Common myeloid progenitor, CD34-positive (primary cell): ENCODE measurements around the gene NAB2.

ENCODE experiments used
- CTCF ChIA-PET: fragments of 350-600 bp; sonication (Branson Sonifier 250); formaldehyde crosslinking; loops from one replicate; lab custom pipeline; 2021; ENCODE audit warnings: antibody characterized with exemption; lab: Charles Lee
- POLR2A ChIA-PET: fragments of 350-600 bp; sonication (Branson Sonifier 250); formaldehyde crosslinking; loops from one replicate; lab custom pipeline; 2021; ENCODE audit warnings: antibody characterized with exemption; lab: Charles Lee
- DNase-seq, 3 donors: peaks; one replicate each; pipeline versions ENCODE4 v3.0.0 to v3.0.0-alpha.2; 2013
- H3K27ac ChIP-seq, 2 experiments: 1 replicate in 1 of 2; 2 replicates in 1 of 2; pipeline ENCODE4 v1.7.0; 2013; ENCODE audit warnings: inconsistent platforms in 2 of 2, low read length in 2 of 2, mild to moderate bottlenecking in 2 of 2, low read depth in 1 of 2, moderate library complexity in 1 of 2; ENCODE audit not compliant: severe bottlenecking in 2 of 2, insufficient read depth in 1 of 2, poor library complexity in 1 of 2
- H3K27me3 ChIP-seq, 5 experiments: replicated peaks in 2 of 5; 1 replicate in 3 of 5; 2 replicates in 2 of 5; pipeline versions ENCODE4 v1.6.1 to v1.7.0; 2013; ENCODE audit warnings: low read length in 4 of 5, mild to moderate bottlenecking in 2 of 5, moderate library complexity in 2 of 5, inconsistent platforms in 1 of 5; ENCODE audit not compliant: insufficient read depth in 5 of 5, control insufficient read depth in 4 of 5
- H3K36me3 ChIP-seq, 4 experiments: 1 replicate in 2 of 4; 2 replicates in 2 of 4; pipeline versions ENCODE4 v1.6.1 to v1.7.0; 2013; ENCODE audit warnings: low read length in 3 of 4, control low read depth in 1 of 4, mild to moderate bottlenecking in 1 of 4; ENCODE audit not compliant: control insufficient read depth in 4 of 4, insufficient read depth in 4 of 4
- H3K4me1 ChIP-seq, 4 experiments: 1 replicate in 3 of 4; 2 replicates in 1 of 4; pipeline versions ENCODE4 v1.6.1 to v1.7.1; 2013; ENCODE audit warnings: low read length in 3 of 4, mild to moderate bottlenecking in 3 of 4, control low read depth in 1 of 4, inconsistent platforms in 1 of 4, moderate library complexity in 1 of 4; ENCODE audit not compliant: control insufficient read depth in 4 of 4, insufficient read depth in 4 of 4; ENCODE audit errors: control extremely low read depth in 1 of 4
- H3K4me3 ChIP-seq, 7 experiments: 1 replicate in 4 of 7; 2 replicates in 3 of 7; pipeline versions ENCODE4 v1.5.1 to v1.7.0; 2013; ENCODE audit warnings: mild to moderate bottlenecking in 7 of 7, low read length in 6 of 7, moderate library complexity in 6 of 7, inconsistent platforms in 2 of 7, low read depth in 2 of 7, control low read depth in 1 of 7; ENCODE audit not compliant: insufficient read depth in 4 of 7, control insufficient read depth in 1 of 7; ENCODE audit errors: extremely low read depth in 1 of 7
- H3K9me3 ChIP-seq, 5 experiments: 1 replicate in 4 of 5; 2 replicates in 1 of 5; pipeline versions ENCODE4 v1.6.1 to v1.7.1; 2013; ENCODE audit warnings: low read length in 4 of 5, mild to moderate bottlenecking in 2 of 5, inconsistent platforms in 1 of 5, low read depth in 1 of 5, moderate library complexity in 1 of 5; ENCODE audit not compliant: control insufficient read depth in 4 of 5, insufficient read depth in 2 of 5; ENCODE audit errors: control extremely low read depth in 1 of 5
- WGBS: methylation state at CpG from one replicate; pipeline ENCODE4 v1.1.5; 2013; ENCODE audit not compliant: insufficient coverage; 5-methylcytosine and 5-hydroxymethylcytosine counted together

Gene NAB2

GRCh38 chr12:57092876-57093414 lies 4.0 kb downstream of the NAB2 start:
- CTCF ChIA-PET: interaction anchor here (1.1 to 27.7 kb wide), 9 partner anchors 15 to 93 kb away, joined by 3 to 835 read pairs (median 4); partner anchors contain the start of genes NEMP1, STAT6 and ZBTB39
- Histone ChIP-seq H3K36me3 (peaks cover 6 to 61% (median 47%) of the 10 kb centered on the region in 4 experiments), H3K27ac (no peak overlapping the region), H3K4me1 (peaks cover 0 to 32% (median 31%) of the 10 kb centered on the region in 4 experiments), H3K27me3 (no peaks in the 10 kb centered on the region), H3K9me3 (no peaks in the 10 kb centered on the region), H3K4me3 (no peak overlapping the region)
- POLR2A ChIA-PET: interaction anchor here (1.4 to 1.5 kb wide), 2 partner anchors 18 to 24 kb away, joined by 3 read pairs; partner anchors contain the start of gene STAT6
- no peak for DNase-seq
- WGBS: 100% methylated on average over 2 of the region's 4 CpGs

DNA sequence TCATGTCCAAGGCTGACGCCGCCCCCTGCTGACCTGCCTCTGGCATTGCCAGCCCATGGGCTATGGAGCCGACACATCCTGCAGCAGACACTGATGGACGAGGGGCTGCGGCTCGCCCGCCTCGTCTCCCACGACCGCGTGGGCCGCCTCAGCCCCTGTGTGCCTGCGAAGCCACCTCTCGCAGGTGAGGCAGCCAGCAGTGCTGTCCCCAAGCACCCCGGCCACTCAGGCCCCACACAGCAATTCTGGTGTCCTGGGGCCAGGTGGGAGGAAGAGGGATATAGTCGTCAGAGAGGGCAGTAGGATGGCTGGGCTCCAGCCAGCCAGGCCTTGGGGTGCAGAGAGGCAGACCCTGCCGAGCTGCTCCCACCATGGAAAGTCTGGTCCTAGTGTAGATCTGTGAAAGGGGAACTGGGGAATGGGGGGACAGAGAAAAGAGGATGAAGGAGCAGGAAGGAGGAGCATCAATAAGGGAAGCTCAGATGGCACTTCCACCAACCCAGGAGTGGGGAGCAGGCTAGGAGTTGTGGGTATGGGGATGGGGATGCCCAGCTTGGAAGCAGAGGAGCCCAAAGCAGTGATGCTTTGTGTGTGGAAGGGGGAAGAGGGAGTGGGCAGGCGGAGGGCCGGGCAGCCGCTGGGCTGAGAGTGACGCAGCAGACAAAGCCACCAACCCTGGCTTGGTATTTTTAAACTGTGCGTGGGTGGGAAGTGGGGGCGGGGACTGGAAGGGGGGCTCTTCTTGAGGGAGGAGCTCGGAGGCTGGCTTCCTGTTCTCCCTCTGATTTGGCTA lies 4.7 kb downstream of the NAB2 start:
- peak overlapping the region in 1 of 2 experiments; percentile 29 for H3K27ac ChIP-seq
- H3K9me3 ChIP-seq: no peaks in the 10 kb centered on the region
- peaks cover 11 to 68% (median 54%) of the 10 kb centered on the region in 4 experiments for H3K36me3 ChIP-seq
- WGBS: 50% methylated on average over 22 of the region's 24 CpGs
- H3K4me1 ChIP-seq: peaks cover 0 to 27% (median 26%) of the 10 kb centered on the region in 4 experiments
- no peaks in the 10 kb centered on the region for H3K27me3 ChIP-seq
- ChIA-PET CTCF (interaction anchor here (0.9 to 27.7 kb wide), 10 partner anchors 14 to 92 kb away, joined by 3 to 835 read pairs (median 4); partner anchors contain the start of genes NEMP1, STAT6 and ZBTB39), POLR2A (interaction anchor here (1.0 to 1.5 kb wide), 4 partner anchors 15 to 24 kb away, joined by 3 to 12 read pairs (median 4); partner anchors contain the start of genes NEMP1 and STAT6)
- peak overlapping the region in 1 of 7 experiments; percentile 28 for H3K4me3 ChIP-seq
- DNase-seq: peak; percentile 46 to 74 (median 71)

GRCh38 chr12:57094208-57095160 lies 5.6 kb downstream of the NAB2 start:
- no peak overlapping the region for H3K4me3 ChIP-seq
- no peak for DNase-seq
- ChIA-PET CTCF (interaction anchor here (0.9 to 27.7 kb wide), 7 partner anchors 13 to 86 kb away, joined by 3 to 835 read pairs (median 4); partner anchors contain the start of genes NEMP1 and STAT6), POLR2A (interaction anchor here (1.0 to 1.5 kb wide), 3 partner anchors 16 to 25 kb away, joined by 3 to 12 read pairs (median 5); partner anchors contain the start of genes NEMP1 and STAT6)
- peaks cover 11 to 76% (median 63%) of the 10 kb centered on the region in 4 experiments for H3K36me3 ChIP-seq
- H3K27me3 ChIP-seq: no peaks in the 10 kb centered on the region
- 94% methylated on average over 6 of the region's 15 CpGs for WGBS
- peak overlapping the region in 1 of 2 experiments; percentile 29 for H3K27ac ChIP-seq
- no peaks in the 10 kb centered on the region for H3K9me3 ChIP-seq
- peaks cover 0 to 27% (median 26%) of the 10 kb centered on the region in 4 experiments for H3K4me1 ChIP-seq

GRCh38 chr12:57095440-57095839 lies 6.5 kb downstream of the NAB2 start:
- POLR2A ChIA-PET: no interaction called here
- Histone ChIP-seq H3K9me3 (no peaks in the 10 kb centered on the region), H3K4me1 (peaks cover 0 to 20% (median 19%) of the 10 kb centered on the region in 4 experiments), H3K4me3 (no peak overlapping the region), H3K27ac (no peak overlapping the region), H3K36me3 (peaks cover 13 to 85% (median 70%) of the 10 kb centered on the region in 4 experiments), H3K27me3 (no peaks in the 10 kb centered on the region)
- CTCF ChIA-PET: interaction anchor here (1.0 to 27.7 kb wide), 5 partner anchors 12 to 255 kb away, joined by 3 to 835 read pairs (median 5); partner anchors contain the start of genes NEMP1 and STAT6
- no peak for DNase-seq
- WGBS: 100% methylated on average over 1 of the region's 3 CpGs

GRCh38 chr12:57096099-57096572 lies 7.2 kb downstream of the NAB2 start:
- peak overlapping the region in 1 of 2 experiments; percentile 43 for H3K27ac ChIP-seq
- no peaks in the 10 kb centered on the region for H3K27me3 ChIP-seq
- peaks cover 0 to 15% (median 14%) of the 10 kb centered on the region in 4 experiments for H3K4me1 ChIP-seq
- H3K4me3 ChIP-seq: no peak overlapping the region
- H3K36me3 ChIP-seq: peaks cover 13 to 80% (median 69%) of the 10 kb centered on the region in 4 experiments
- no peaks in the 10 kb centered on the region for H3K9me3 ChIP-seq
- POLR2A ChIA-PET: no interaction called here
- CTCF ChIA-PET: interaction anchor here (1.0 to 27.7 kb wide), 5 partner anchors 11 to 256 kb away, joined by 3 to 835 read pairs (median 3); partner anchors contain the start of genes NEMP1 and STAT6
- 100% methylated on average over 4 of the region's 6 CpGs for whole genome bisulfite sequencing
- DNase-seq: no peak
